HEK293 (cell line): ENCODE results near the gene CIAPIN1.
A peak's percentile ranks its signal among the peaks of the same experiment; 100 is the strongest.

Experiments used
- CTCF ChIA-PET: fragments of 350-600 bp; formaldehyde crosslinking; extraction: SDS; loops from one replicate; lab custom pipeline; 2021; ENCODE audit warnings: antibody characterized with exemption; lab: Yijun Ruan, JAX
- POLR2A ChIA-PET: fragments of 300-600 bp; formaldehyde crosslinking; extraction: SDS; loops from one replicate; lab custom pipeline; 2020; ENCODE audit warnings: antibody characterized with exemption, inconsistent platforms; lab: Yijun Ruan, JAX
- H3K27ac ChIP-seq: fragments of 200-500 bp; sonication (Bioruptor generic); 2 replicates; pipeline ENCODE4 v1.5.1; 2014; ENCODE audit warnings: low read depth, low read length, control low read depth, inconsistent platforms; ENCODE audit errors: extremely low read depth
- H3K36me3 ChIP-seq, 2 experiments: fragments of 200-500 bp in 1 of 2; sonication (Bioruptor generic) in 1 of 2; 1 replicate in 1 of 2; 2 replicates in 1 of 2; pipeline ENCODE4 v1.5.1; 2014 to 2017; ENCODE audit warnings: inconsistent platforms in 2 of 2, low read length in 2 of 2; ENCODE audit not compliant: control insufficient read depth in 2 of 2, insufficient read depth in 1 of 2
- H3K4me1 ChIP-seq: fragments of 200-500 bp; sonication (Bioruptor generic); 2 replicates; pipeline ENCODE4 v1.5.1; 2014; ENCODE audit warnings: mild to moderate bottlenecking, low read length, inconsistent platforms; ENCODE audit not compliant: control insufficient read depth, insufficient read depth
- H3K4me3 ChIP-seq: 2 replicates; pipeline ENCODE4 v1.5.1; 2011; ENCODE audit warnings: low read depth, mild to moderate bottlenecking, control low read depth, low read length, moderate library complexity
- H3K9me3 ChIP-seq: fragments of 200-500 bp; sonication (Bioruptor generic); 2 replicates; pipeline ENCODE4 v1.5.1; 2014; ENCODE audit warnings: low read depth, low read length, inconsistent platforms; ENCODE audit not compliant: control insufficient read depth, insufficient read depth
- AEBP2 ChIP-seq: fragments of 450-650 bp; formaldehyde crosslinking; IDR thresholded peaks from 2 replicates; pipeline ENCODE4 v1.5.1; 2016; ENCODE audit warnings: missing biosample characterization, missing genetic modification characterization, borderline replicate concordance
- CTCF ChIP-seq: fragments of 450-650 bp; formaldehyde crosslinking; IDR thresholded peaks from 2 replicates; pipeline ENCODE4 v1.5.1; 2016; ENCODE audit warnings: missing biosample characterization, missing genetic modification characterization
- MZF1 ChIP-seq: fragments of 450-650 bp; formaldehyde crosslinking; IDR thresholded peaks from 2 replicates; pipeline ENCODE4 v1.5.1; 2017; ENCODE audit warnings: missing biosample characterization, missing genetic modification characterization, borderline replicate concordance
- PRDM4 ChIP-seq: fragments of 450-650 bp; formaldehyde crosslinking; IDR thresholded peaks from 2 replicates; pipeline ENCODE4 v1.5.1; 2017; ENCODE audit warnings: missing biosample characterization, missing genetic modification characterization
- ZBTB11 ChIP-seq: fragments of 450-650 bp; formaldehyde crosslinking; conservative IDR thresholded peaks from 2 replicates; pipeline ENCODE4 v1.5.1; 2016; ENCODE audit warnings: low read depth, missing biosample characterization, missing genetic modification characterization
- ZBTB48 ChIP-seq: fragments of 450-650 bp; formaldehyde crosslinking; IDR thresholded peaks from 2 replicates; pipeline ENCODE4 v1.5.1; 2016; ENCODE audit warnings: missing biosample characterization, missing genetic modification characterization
- ZFP41 ChIP-seq: fragments of 450-650 bp; formaldehyde crosslinking; IDR thresholded peaks from 2 replicates; pipeline ENCODE4 v1.5.1; 2016; ENCODE audit warnings: missing biosample characterization, missing genetic modification characterization, borderline replicate concordance
- ZNF112 ChIP-seq: fragments of 450-650 bp; formaldehyde crosslinking; IDR thresholded peaks from 2 replicates; pipeline ENCODE4 v1.5.0; 2017; ENCODE audit warnings: missing biosample characterization, missing genetic modification characterization
- ZNF121 ChIP-seq: fragments of 450-650 bp; formaldehyde crosslinking; IDR thresholded peaks from 2 replicates; pipeline ENCODE4 v1.5.1; 2016; ENCODE audit warnings: missing biosample characterization, missing genetic modification characterization
- ZNF311 ChIP-seq: fragments of 450-650 bp; formaldehyde crosslinking; IDR thresholded peaks from 2 replicates; pipeline ENCODE4 v1.5.1; 2017; ENCODE audit warnings: missing biosample characterization, missing genetic modification characterization, borderline replicate concordance
- ZNF501 ChIP-seq: fragments of 450-650 bp; formaldehyde crosslinking; IDR thresholded peaks from 2 replicates; pipeline ENCODE4 v1.5.1; 2016; ENCODE audit warnings: missing biosample characterization, missing genetic modification characterization
- ZNF518A ChIP-seq: fragments of 450-650 bp; formaldehyde crosslinking; conservative IDR thresholded peaks from 2 replicates; pipeline ENCODE4 v1.5.1; 2016; ENCODE audit warnings: low read depth, missing biosample characterization, missing genetic modification characterization
- ZNF548 ChIP-seq: fragments of 450-650 bp; formaldehyde crosslinking; IDR thresholded peaks from 2 replicates; pipeline ENCODE4 v1.5.1; 2016; ENCODE audit warnings: missing biosample characterization, missing genetic modification characterization
- ZNF629 ChIP-seq: fragments of 450-650 bp; formaldehyde crosslinking; IDR thresholded peaks from 2 replicates; pipeline ENCODE4 v1.5.1; 2017; ENCODE audit warnings: missing biosample characterization, missing genetic modification characterization
- ZNF692 ChIP-seq: fragments of 450-650 bp; formaldehyde crosslinking; IDR thresholded peaks from 2 replicates; pipeline ENCODE4 v1.5.1; 2016; ENCODE audit warnings: missing biosample characterization, missing genetic modification characterization
- ZXDB ChIP-seq: fragments of 450-650 bp; formaldehyde crosslinking; IDR thresholded peaks from 2 replicates; pipeline ENCODE4 v1.5.1; 2016; ENCODE audit warnings: missing biosample characterization, missing genetic modification characterization

Gene CIAPIN1

GRCh38 chr16:57422026-57422944 lies 24.9 kb downstream of the CIAPIN1 start (continued):
- TF ChIP-seq ZNF518A (peak; percentile 69), CTCF (tag by site-specific recombination) (peak; percentile 74), ZFP41 (no peak), MZF1 (tag by site-specific recombination) (no peak), ZNF112 (tag by site-specific recombination) (no peak), ZNF629 (no peak), ZNF692 (tag by site-specific recombination) (no peak), ZNF501 (tag by site-specific recombination) (no peak), ZBTB11 (tag by site-specific recombination) (peak; percentile 87), ZXDB (tag by site-specific recombination) (peak; percentile 88)

GRCh38 chr16:57419506-57419905 lies 27.7 kb downstream of the CIAPIN1 start:
- no peaks in the 10 kb centered on the region for H3K9me3 ChIP-seq
- no peaks in the 10 kb centered on the region for H3K36me3 ChIP-seq
- no peak overlapping the region for H3K27ac ChIP-seq
- no peak overlapping the region for H3K4me3 ChIP-seq
- CTCF ChIA-PET = interaction anchor here (0.5 to 11.5 kb wide), 23 partner anchors 7 to 335 kb away, joined by 3 to 290 read pairs (median 6); no protein-coding TSS in a partner anchor
- TF ChIP-seq PRDM4 (tag by site-specific recombination) (no peak), AEBP2 (tag by site-specific recombination) (no peak), ZBTB48 (tag by site-specific recombination) (peak; percentile 71; the same call in 1 of the 2 replicates), ZNF121 (tag by site-specific recombination) (no peak), ZNF311 (tag by site-specific recombination) (no peak), ZNF548 (tag by site-specific recombination) (no peak)
- H3K4me1 ChIP-seq = no peaks in the 10 kb centered on the region
- POLR2A ChIA-PET = no interaction called here
